CD4-positive, alpha-beta T cell treated with Interleukin-1 beta for 1 hour (primary cell): ENCODE results near the gene GRIK4.

Source experiments
- DNase-seq, 2 donors: peaks; one replicate each; pipeline ENCODE4 v3.0.0-alpha.2; 2020 to 2022

The GRIK4 gene

DNA sequence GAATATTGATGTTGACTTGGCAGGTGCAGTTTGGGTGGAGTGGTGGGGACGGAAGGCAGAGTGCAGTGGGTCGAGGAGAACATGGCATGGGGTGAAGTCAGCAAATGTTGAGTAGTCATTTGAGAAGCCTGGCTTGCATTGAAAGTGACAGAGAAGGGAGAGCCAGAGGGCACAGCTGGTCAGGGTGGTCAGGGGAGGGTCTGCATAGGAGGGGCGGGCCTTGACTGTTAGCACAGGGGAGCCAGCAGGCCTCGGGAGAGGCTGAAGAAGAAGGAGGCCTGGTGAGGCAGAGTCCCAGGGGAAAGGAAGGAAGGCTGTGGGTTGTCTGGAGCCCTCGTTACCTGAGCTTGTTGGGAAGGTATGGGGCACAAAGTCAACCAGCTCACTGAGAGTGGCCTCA is 281.6 kb downstream of the GRIK4 start:
- no peak for DNase-seq

GRCh38 chr11:120793806-120794479 is 282.4 kb downstream of the GRIK4 start:
- DNase-seq: no peak

GRCh38 chr11:120794748-120795147 is 283.2 kb downstream of the GRIK4 start:
- DNase-seq: no peak

DNA sequence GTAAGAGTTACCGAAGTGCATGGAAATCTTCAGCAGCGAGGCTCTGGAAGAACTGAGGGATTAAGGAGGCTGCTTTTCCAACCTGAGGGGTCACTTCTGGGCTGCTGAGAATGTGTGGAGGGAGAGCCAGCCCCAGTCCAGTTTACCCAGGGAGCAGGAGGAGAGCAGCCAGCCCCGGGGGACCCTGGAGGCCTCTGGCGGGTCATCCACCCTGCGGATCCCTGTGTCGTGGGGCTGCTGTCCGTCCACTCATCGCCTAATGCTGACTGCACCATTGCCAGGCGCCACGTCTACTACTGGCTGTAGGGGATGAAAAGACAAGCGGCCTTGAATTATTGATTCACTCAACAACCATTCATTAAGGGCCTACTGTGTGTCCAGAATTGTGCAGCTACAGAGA is 283.6 kb downstream of the GRIK4 start:
- DNase-seq: no peak

GRCh38 chr11:120797143-120797542 is 285.6 kb downstream of the GRIK4 start:
- no peak for DNase-seq

GRCh38 chr11:120798854-120799253 is 287.3 kb downstream of the GRIK4 start:
- no peak for DNase-seq

DNA sequence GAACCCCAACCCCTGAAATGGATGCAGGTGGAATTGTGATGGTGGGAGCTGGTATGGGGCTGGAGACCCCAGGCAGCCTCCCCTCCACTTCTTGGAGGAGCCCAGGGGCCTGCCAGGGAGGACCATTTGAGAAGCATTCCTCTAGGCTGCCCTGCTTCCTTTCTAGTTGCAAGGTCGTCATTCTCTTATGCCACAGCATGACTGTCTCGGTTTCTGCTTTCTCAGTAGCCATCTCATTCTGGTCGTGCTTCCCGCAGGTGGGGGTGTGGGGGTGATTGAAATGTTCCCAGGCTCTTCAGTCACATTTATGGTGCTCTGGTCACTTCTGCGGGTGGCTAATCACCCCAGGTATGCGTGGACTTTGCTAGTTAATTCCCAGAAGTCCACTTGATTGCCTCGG is 288.7 kb downstream of the GRIK4 start:
- DNase-seq: no peak

DNA sequence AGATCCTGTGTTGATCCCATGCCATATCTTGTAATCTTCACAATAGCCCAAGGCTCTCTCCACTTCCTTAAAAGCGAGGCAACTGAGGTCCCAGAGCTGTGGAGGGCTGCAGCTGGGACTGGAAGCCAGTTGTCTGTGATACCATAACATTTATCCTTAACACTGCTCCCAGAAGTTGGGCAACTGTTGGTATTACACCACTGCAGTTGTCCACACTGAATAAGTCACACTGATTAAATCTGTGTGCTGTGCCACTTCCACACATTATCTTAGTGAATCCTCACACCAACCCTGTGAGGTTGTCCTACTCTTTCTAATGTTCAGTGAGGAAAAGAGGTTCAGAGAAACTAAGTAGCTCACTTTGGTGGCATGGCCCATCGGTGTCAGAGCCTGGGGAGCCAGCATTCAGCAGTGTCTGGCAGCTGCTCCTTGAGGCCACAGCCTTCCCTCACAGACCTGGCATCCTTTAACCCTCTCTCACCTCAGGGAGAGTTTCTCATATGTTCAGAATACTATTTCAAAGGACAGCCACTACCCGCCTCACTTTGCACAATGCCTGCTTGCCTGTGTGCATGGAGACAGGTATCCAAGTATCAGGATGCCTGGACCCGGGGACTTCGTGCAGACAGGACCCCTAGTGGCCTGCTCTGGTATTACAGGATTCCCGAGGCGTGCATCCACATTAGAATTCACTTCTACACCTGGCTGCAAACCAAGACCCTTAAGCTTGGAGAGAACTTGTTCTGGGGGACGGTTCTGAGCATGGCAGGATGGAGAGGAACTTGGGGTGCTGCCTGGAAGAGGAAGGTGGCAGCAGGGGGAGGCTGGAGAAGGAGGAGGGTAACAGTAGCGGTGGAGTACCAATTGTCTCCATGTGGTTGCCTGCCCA is 290.5 kb downstream of the GRIK4 start:
- peak; percentile 7 to 27 for DNase-seq

DNA sequence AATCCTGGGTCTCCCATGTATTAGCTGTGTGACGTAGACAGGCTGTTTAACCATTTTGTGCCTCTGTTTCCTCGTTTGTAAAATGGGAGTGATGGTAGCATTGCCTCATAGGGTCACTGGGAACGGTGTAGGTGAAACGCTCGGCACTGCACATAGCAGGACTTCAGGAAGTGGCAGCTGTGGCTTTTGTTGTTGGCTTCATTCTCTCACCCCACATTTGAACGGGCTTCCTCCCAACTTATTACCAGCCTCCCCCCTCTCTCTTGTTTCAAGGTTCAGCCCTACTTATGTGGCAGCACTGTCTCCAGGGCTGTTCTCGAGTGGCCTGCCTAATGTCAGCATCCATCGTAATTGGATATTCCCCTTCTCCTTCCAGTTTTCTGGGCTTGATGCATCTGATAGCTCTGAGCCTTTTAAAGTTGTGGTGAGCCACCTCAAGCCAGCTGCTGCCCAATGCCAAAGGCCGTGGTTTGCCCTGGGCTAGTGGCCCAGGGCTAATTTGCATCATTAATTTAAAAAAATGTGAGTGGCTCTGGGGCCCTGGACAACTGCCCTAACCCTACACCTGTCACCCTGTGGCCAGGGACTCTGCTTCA is 294.5 kb downstream of the GRIK4 start:
- no peak for DNase-seq

DNA sequence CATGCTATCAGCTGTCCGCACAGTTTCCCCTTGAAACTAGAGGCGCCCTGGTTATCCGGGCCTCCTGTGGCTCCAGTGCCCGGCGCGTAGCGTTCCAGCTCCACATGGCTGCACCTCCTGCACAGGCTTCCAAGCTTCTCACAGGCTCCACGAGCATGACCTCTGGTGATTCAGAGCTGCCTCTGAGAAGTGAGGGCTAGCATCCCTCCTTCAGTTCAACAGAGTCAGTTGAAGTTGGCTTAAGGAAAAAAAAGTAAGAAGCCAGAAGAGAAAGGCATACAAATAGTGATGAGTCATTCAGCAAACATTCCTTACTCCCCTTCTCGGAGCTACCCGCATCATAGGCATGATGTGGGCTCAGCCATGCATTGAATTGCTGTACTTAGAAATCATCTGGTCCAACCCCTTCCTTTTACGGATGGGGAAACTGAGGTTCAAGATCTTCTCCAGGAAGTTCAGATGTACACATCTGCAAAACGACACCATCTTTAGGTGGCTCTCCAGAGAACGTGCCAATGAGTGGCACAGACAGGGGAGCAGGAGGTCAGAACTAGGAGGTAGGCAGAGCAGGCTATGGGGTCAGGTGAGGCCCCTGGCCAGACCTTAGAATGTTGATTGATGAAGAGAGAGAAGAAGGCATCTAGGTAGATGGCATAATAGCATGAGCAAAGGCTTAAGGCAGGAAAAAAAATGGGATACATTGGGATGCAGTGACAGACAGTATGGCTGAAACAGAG is 296.0 kb downstream of the GRIK4 start:
- no peak for DNase-seq

DNA sequence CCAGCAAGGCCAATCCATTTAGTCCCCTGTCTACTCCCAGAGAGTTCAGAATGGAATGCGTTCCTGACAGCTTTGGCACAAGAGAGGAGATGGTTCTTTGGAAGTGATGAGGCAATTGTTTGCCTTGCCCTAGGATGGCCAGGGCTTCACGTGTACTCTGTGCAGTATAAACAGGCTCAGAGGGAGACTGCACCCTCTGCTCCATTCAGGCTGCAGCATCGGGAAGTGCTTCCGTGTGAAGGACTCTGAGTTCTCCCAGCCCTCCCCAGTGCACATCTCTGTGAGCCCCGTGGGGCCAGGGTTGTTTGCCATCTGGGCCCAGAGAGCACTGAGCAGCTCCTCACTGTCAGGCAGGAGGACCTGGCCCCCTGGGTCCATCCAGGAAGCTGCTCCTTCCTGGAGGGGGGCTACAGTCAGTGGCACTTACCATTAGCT is 297.1 kb downstream of the GRIK4 start:
- DNase-seq: no peak

DNA sequence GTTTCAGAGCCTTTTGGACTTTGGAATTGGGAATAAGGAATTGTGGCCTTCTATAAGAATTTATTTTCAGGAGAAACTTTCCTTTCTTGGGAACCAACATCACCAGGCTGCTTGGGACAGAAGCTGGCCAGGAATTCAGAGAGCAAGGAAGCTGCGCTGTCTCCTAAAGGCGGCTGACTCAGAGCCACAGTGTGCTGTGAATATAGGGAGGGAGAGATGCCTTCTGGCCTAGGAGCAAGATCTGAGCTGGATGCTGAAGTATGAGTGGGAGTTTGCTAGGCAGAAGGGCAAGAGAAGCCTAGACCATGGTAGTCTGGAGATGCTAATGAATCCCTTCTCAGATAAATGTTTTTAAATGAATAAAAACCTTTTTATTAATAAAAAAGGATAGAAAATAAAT is 298.7 kb downstream of the GRIK4 start:
- DNase-seq: no peak

DNA sequence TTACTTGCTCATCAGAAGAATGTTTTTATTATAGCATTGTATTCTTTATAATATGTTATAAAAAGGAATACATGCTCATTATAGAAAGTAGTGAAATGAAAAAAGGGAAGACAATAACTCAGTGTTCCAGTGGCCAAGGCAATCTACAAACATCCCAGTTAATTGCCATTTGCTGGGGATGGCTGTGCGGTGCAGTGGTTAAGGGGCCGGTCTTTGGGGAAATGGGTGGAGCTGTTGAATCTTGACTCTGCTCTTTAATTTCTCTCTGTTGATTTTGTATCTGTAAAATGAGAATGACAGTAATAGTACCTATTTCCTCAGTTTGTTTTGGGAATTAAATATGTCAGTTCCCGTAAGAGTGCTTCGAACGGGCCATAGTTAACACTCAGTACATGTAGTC is 299.7 kb downstream of the GRIK4 start:
- DNase-seq: no peak

GRCh38 chr11:120811731-120812130 is 300.2 kb downstream of the GRIK4 start:
- no peak for DNase-seq

DNA sequence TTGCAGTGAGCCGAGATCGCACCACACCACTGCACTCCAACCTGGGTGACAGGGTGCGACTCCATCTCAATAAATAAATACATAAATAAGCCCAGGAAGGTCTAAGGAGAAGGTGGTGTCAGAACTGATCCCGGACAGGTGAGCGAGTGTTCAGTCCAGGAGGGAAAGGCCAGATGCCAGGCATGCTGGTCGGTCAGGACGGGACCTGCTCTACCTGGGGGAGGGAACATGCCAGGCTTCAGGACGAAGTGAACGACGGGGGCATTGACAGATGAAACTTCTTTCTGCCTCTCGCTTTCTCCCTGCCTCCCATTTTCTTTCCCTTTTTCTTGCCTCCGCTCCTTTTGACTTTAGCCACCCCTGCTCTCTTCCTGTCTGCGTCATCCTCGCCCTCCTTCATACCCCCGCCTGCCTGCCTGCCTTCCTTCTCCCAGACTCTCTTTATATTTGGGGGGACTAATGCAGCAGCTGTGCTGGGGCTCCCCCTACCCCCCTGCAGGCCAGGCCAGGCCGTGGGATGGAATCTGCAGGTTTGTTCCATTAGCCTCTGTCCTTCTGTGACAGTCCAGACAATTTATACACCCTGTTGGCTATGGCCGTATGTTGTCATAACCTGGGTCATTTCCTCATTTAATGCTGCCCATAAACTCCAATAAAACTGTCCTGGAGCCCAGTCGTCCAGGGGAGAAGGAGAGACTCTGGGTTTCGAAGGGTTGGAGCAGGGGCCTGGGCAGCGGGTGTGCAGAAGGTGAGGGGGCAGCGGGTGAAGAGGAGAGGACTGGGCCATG is 303.2 kb downstream of the GRIK4 start:
- DNase-seq: no peak

- no peak for DNase-seq
Observed at GRCh38 chr11:120815319-120816100, 304.0 kb downstream of the GRIK4 start.

GRCh38 chr11:120816176-120816575 is 304.6 kb downstream of the GRIK4 start:
- no peak for DNase-seq

GRCh38 chr11:120816711-120817110 is 305.2 kb downstream of the GRIK4 start:
- no peak for DNase-seq

DNA sequence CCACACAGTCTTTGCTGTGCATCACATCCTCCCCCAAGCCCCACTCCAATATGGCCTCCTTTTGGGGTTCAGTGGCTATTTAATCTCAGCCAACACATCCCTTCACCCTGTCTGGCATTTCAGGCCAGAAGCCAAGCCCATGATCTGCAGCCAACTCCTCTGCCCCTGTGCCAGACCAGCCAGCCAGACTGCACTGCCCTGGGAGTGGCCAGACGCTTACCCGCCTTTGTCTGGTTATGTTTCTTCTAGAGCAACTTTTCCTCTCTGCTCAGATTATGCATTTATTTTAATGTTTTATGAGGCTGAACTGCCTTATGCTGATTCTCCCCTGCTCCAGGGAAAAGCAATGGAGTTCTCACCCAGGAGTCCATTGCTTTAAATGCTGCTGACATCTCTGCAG is 305.6 kb downstream of the GRIK4 start:
- DNase-seq: no peak

DNA sequence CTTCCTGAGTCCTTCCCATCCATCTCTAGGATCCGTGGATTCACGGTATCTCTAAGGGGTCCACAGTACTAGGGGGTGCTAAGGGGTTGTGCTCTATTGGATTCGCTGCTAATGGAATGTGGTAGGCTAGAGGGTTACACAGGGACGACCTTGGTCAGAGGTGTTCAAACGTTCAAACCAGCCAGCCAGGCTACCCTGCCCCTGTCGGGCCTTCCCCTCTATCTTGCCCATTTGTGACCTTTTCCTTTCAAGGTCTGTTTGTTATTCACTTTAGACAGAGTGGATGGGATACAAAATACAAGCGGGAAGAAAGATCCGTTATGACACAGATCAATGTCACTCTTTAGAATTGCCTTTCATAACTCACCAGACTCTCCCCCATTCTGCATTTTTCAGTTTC is 306.5 kb downstream of the GRIK4 start:
- DNase-seq: no peak

GRCh38 chr11:120819003-120819402 is 307.5 kb downstream of the GRIK4 start:
- no peak for DNase-seq
